Endothelial cell of umbilical vein (primary cell): ENCODE measurements around the gene FLRT1. TPM values are rescaled to one million over a fixed set of nuclear protein-coding genes. Genes with fewer than 3 reads are reported as not detected.

Source experiments
- BruUV-seq: library from RNA; stranded (reverse); fragments of 400-500 nt; replicated peaks from 2 replicates; lab custom pipeline; 2021; lab: Mats Ljungman, UMichigan
- CTCF ChIA-PET: fragments of 300-600, 350-600 bp; sonication (Branson Sonifier 250); formaldehyde crosslinking; loops from one replicate; lab custom pipeline; 2021; ENCODE audit warnings: antibody characterized with exemption, inconsistent platforms; lab: Charles Lee
- POLR2A ChIA-PET: fragments of 300-600, 350-600 bp; sonication (Branson Sonifier 250); formaldehyde crosslinking; loops from one replicate; lab custom pipeline; 2021; ENCODE audit warnings: antibody characterized with exemption, inconsistent platforms; lab: Charles Lee
- DNase-seq: peaks from one replicate; pipeline ENCODE4 v3.0.0-alpha.2; 2011; ENCODE audit warnings: low read depth, low spot score
- FAIRE-seq: peaks from 2 replicates; lab custom pipeline; 2011; peaks lifted over from hg19 to GRCh38; lab: Jason Lieb, UNC
- H2AFZ ChIP-seq: 2 replicates; pipeline ENCODE4 v1.6.0; 2012; ENCODE audit warnings: low read depth, low read length, control low read depth, inconsistent platforms
- H3K27ac ChIP-seq: 2 replicates; pipeline ENCODE4 v1.5.1; 2011; ENCODE audit warnings: low read depth, mild to moderate bottlenecking, control low read depth, low read length, moderate library complexity; ENCODE audit not compliant: insufficient read depth
- H3K27me3 ChIP-seq, 2 experiments: 2 replicates each; pipeline versions ENCODE4 v1.6.0 to v1.6.1; 2011; ENCODE audit warnings: low read length in 2 of 2, mixed read lengths in 1 of 2; ENCODE audit not compliant: control insufficient read depth in 2 of 2, insufficient read depth in 2 of 2
- H3K36me3 ChIP-seq, 2 experiments: 2 replicates in 1 of 2; 3 replicates in 1 of 2; pipeline ENCODE4 v1.5.1; 2011; ENCODE audit warnings: low read length in 2 of 2, mild to moderate bottlenecking in 1 of 2, moderate library complexity in 1 of 2; ENCODE audit not compliant: control insufficient read depth in 2 of 2, insufficient read depth in 2 of 2; ENCODE audit errors: extremely low read depth in 1 of 2
- H3K4me1 ChIP-seq: 3 replicates; pipeline ENCODE4 v1.5.1; 2011; ENCODE audit warnings: mild to moderate bottlenecking, low read length; ENCODE audit not compliant: control insufficient read depth, insufficient read depth; ENCODE audit errors: extremely low read depth
- H3K4me2 ChIP-seq: 2 replicates; pipeline ENCODE4 v1.6.1; 2011; ENCODE audit warnings: low read length, control low read depth, mixed read lengths; ENCODE audit not compliant: insufficient read depth
- H3K4me3 ChIP-seq, 3 experiments: fragments of 200-600 bp in 1 of 3; sonication (generic), shearing (Covaris generic) in 1 of 3; replicated peaks in 1 of 3; 2 replicates each; pipeline ENCODE4 v1.5.1; 2011 to 2016; ENCODE audit warnings: control low read depth in 3 of 3, low read length in 3 of 3, mild to moderate bottlenecking in 2 of 3, inconsistent platforms in 1 of 3, low read depth in 1 of 3, moderate library complexity in 1 of 3; ENCODE audit not compliant: insufficient read depth in 1 of 3
- H3K79me2 ChIP-seq: 2 replicates; pipeline ENCODE4 v1.6.0; 2012; ENCODE audit warnings: low read length, inconsistent platforms; ENCODE audit not compliant: control insufficient read depth, insufficient read depth
- H3K9ac ChIP-seq: replicated peaks from 2 replicates; pipeline ENCODE3; 2011; ENCODE audit warnings: low read length, control low read depth; ENCODE audit not compliant: insufficient read depth; ENCODE audit errors: extremely low read depth
- H3K9me1 ChIP-seq: replicated peaks from 3 replicates; pipeline ENCODE4 v1.6.0; 2011; ENCODE audit warnings: mild to moderate bottlenecking, low read length; ENCODE audit not compliant: control insufficient read depth, insufficient read depth; ENCODE audit errors: extremely low read depth
- H3K9me3 ChIP-seq: replicated peaks from 2 replicates; pipeline ENCODE4 v1.5.1; 2012; ENCODE audit warnings: low read length, inconsistent platforms; ENCODE audit not compliant: control insufficient read depth, insufficient read depth
- H4K20me1 ChIP-seq: replicated peaks from 2 replicates; pipeline ENCODE3; 2011; ENCODE audit warnings: mild to moderate bottlenecking, low read length; ENCODE audit not compliant: control insufficient read depth, insufficient read depth; ENCODE audit errors: extremely low read depth
- EZH2 ChIP-seq: IDR thresholded peaks from 2 replicates; pipeline ENCODE4 v1.6.1; 2012; ENCODE audit warnings: borderline replicate concordance, low read depth, mild to moderate bottlenecking, moderate library complexity, low read length, inconsistent platforms; ENCODE audit not compliant: severe bottlenecking
- FOS ChIP-seq: IDR thresholded peaks from 2 replicates; pipeline ENCODE4 v1.6.1; 2011; ENCODE audit warnings: mild to moderate bottlenecking, low read length, moderate library complexity, borderline replicate concordance; ENCODE audit not compliant: insufficient read depth
- GATA2 ChIP-seq: IDR thresholded peaks from 2 replicates; pipeline ENCODE4 v1.7.0; 2011; ENCODE audit warnings: low read depth, mild to moderate bottlenecking, moderate library complexity, mixed read lengths, low read length; ENCODE audit not compliant: insufficient read length, insufficient read depth
- JUN ChIP-seq: IDR thresholded peaks from 2 replicates; pipeline ENCODE4 v1.6.1; 2011; ENCODE audit warnings: borderline replicate concordance, low read depth; ENCODE audit not compliant: insufficient read length, insufficient read depth
- MYC ChIP-seq: IDR thresholded peaks from one replicate; pipeline ENCODE4 v1.6.1; 2011; ENCODE audit warnings: mild to moderate bottlenecking, low read depth, low read length
- POLR2A ChIP-seq: IDR thresholded peaks from 2 replicates; pipeline ENCODE4 v1.6.1; 2012; ENCODE audit warnings: low read depth, mild to moderate bottlenecking, control low read depth, low read length
- dilution Hi-C: fragments of 300-500 bp; cut with MboI; formaldehyde crosslinking; loops from one replicate; pipeline ENCODE4 v1.15.0; 2019; ENCODE audit warnings: low sequenced_read_pairs; ENCODE audit not compliant: extremely low pct_ligation_motif_present
- intact Hi-C: fragments of 100-400 bp; cut with micrococcal nuclease; formaldehyde crosslinking; loops from one replicate; pipeline ENCODE4 v1.10.0; 2022
- polyA plus RNA-seq, 4 experiments: library from polyadenylated mRNA; depleted of rRNA in 3 of 4; stranded (reverse) in 3 of 4; unstranded in 1 of 4; fragments of >200 nt; gene quantifications; 2 replicates each; pipeline versions ENCODE4 v1.2.1 to v1.2.3, GENCODE V29; 2011 to 2012; ENCODE audit warnings: missing spikeins in 1 of 4
- total RNA-seq: library from RNA; stranded (reverse); gene quantifications from 2 replicates; pipeline ENCODE4 v1.2.3, GENCODE V29; 2021
- TF ChIP-seq, protein P1 (sequence below), 2 donors: IDR thresholded peaks; 1 replicate in 1 of 2; 2 replicates in 1 of 2; pipeline ENCODE4 v1.5.1; 2011; ENCODE audit warnings: low read length in 2 of 2, mild to moderate bottlenecking in 2 of 2, moderate library complexity in 2 of 2, control low read depth in 1 of 2, inconsistent platforms in 1 of 2, low read depth in 1 of 2; ENCODE audit not compliant: insufficient read depth in 1 of 2; ENCODE audit errors: extremely low read depth in 1 of 2
- TF ChIP-seq, protein P2 (sequence below): IDR thresholded peaks from 2 replicates; pipeline ENCODE4 v1.6.1; 2011; ENCODE audit not compliant: insufficient read depth, insufficient read length

Gene FLRT1
- total and polyA plus RNA-seq, 2 donors (not counting 3 experiments of a cell fraction or from before 2014, with no cell fraction given) = not detected

DNA sequence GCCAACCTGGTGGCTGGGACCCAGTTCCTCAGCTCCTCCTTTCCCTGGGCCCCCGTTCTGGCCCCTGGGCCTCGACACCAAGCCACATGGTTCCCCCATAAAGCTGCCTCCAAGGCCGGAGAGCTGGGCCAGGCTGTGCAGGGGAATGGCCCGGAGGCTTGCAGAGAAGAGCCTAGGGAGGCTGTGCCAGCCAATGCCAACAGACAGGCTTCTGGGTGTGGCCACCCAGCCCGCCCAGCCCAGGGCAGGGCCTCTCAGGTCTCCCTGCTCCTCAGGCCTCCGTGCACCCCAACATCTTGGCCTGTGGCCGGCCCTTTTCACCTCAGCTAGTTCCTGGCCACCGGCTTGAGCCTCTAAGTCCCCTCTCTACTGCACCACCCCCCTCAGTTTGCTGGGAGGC lies 17.4 kb upstream of the FLRT1 start:
- no peak for DNase-seq
- TF ChIP-seq MYC (no peak), JUN (no peak), EZH2 (no peak), GATA2 (no peak), FOS (no peak), POLR2A (no peak)
- TF ChIP-seq, protein P1, sequence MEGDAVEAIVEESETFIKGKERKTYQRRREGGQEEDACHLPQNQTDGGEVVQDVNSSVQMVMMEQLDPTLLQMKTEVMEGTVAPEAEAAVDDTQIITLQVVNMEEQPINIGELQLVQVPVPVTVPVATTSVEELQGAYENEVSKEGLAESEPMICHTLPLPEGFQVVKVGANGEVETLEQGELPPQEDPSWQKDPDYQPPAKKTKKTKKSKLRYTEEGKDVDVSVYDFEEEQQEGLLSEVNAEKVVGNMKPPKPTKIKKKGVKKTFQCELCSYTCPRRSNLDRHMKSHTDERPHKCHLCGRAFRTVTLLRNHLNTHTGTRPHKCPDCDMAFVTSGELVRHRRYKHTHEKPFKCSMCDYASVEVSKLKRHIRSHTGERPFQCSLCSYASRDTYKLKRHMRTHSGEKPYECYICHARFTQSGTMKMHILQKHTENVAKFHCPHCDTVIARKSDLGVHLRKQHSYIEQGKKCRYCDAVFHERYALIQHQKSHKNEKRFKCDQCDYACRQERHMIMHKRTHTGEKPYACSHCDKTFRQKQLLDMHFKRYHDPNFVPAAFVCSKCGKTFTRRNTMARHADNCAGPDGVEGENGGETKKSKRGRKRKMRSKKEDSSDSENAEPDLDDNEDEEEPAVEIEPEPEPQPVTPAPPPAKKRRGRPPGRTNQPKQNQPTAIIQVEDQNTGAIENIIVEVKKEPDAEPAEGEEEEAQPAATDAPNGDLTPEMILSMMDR (IDR thresholded peaks at IDR 0.05; ENCODE audit: extremely low read depth in 1 of 2, insufficient read depth in 1 of 2, low read depth in 1 of 2, low read length in 2 of 2) = no peak
- TF ChIP-seq, protein P2, sequence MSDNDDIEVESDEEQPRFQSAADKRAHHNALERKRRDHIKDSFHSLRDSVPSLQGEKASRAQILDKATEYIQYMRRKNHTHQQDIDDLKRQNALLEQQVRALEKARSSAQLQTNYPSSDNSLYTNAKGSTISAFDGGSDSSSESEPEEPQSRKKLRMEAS = no peak
- ChIA-PET POLR2A (no interaction called here), CTCF (interaction anchor here (1.1 kb wide), 1 partner anchor 11 kb away, joined by 3 read pairs; no protein-coding TSS in a partner anchor)
- no peaks in the 10 kb centered on the region for H3K27me3 ChIP-seq
- H3K9me3 ChIP-seq = no peaks in the 10 kb centered on the region
- dilution Hi-C loops (no loop called here), intact Hi-C loops (no loop called here)
- H3K9me1 ChIP-seq = no peaks in the 10 kb centered on the region
- H3K79me2 ChIP-seq = no peaks in the 10 kb centered on the region
- FAIRE-seq = no peak
- no peak overlapping the region for H3K4me3 ChIP-seq
- no peaks in the 10 kb centered on the region for H4K20me1 ChIP-seq
- no peaks in the 10 kb centered on the region for H3K36me3 ChIP-seq
- H3K4me2 ChIP-seq = no peak overlapping the region
- H3K27ac ChIP-seq = no peak overlapping the region
- no TSS peak for BruUV-seq
- H3K4me1 ChIP-seq = no peaks in the 10 kb centered on the region
- no peak overlapping the region for H3K9ac ChIP-seq
- no peak overlapping the region for H2AFZ ChIP-seq
